GM18861 (cell line): Measurements from ENCODE around the gene SLC4A2.
A peak's percentile ranks its signal among the peaks of the same experiment; 100 is the strongest.
"Not testable (repeated sequence)": the region's sequence is repeated elsewhere in the genome, so short reads cannot be mapped to it uniquely, and the experiment has no call there.

Experiments used
- ATAC-seq: cut with Tn5 transposase; IDR thresholded peaks from one replicate; pipeline ENCODE4 v1.9.1; 2021; ENCODE audit not compliant: unreplicated experiment

The SLC4A2 gene, protein sequence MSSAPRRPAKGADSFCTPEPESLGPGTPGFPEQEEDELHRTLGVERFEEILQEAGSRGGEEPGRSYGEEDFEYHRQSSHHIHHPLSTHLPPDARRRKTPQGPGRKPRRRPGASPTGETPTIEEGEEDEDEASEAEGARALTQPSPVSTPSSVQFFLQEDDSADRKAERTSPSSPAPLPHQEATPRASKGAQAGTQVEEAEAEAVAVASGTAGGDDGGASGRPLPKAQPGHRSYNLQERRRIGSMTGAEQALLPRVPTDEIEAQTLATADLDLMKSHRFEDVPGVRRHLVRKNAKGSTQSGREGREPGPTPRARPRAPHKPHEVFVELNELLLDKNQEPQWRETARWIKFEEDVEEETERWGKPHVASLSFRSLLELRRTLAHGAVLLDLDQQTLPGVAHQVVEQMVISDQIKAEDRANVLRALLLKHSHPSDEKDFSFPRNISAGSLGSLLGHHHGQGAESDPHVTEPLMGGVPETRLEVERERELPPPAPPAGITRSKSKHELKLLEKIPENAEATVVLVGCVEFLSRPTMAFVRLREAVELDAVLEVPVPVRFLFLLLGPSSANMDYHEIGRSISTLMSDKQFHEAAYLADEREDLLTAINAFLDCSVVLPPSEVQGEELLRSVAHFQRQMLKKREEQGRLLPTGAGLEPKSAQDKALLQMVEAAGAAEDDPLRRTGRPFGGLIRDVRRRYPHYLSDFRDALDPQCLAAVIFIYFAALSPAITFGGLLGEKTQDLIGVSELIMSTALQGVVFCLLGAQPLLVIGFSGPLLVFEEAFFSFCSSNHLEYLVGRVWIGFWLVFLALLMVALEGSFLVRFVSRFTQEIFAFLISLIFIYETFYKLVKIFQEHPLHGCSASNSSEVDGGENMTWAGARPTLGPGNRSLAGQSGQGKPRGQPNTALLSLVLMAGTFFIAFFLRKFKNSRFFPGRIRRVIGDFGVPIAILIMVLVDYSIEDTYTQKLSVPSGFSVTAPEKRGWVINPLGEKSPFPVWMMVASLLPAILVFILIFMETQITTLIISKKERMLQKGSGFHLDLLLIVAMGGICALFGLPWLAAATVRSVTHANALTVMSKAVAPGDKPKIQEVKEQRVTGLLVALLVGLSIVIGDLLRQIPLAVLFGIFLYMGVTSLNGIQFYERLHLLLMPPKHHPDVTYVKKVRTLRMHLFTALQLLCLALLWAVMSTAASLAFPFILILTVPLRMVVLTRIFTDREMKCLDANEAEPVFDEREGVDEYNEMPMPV

DNA sequence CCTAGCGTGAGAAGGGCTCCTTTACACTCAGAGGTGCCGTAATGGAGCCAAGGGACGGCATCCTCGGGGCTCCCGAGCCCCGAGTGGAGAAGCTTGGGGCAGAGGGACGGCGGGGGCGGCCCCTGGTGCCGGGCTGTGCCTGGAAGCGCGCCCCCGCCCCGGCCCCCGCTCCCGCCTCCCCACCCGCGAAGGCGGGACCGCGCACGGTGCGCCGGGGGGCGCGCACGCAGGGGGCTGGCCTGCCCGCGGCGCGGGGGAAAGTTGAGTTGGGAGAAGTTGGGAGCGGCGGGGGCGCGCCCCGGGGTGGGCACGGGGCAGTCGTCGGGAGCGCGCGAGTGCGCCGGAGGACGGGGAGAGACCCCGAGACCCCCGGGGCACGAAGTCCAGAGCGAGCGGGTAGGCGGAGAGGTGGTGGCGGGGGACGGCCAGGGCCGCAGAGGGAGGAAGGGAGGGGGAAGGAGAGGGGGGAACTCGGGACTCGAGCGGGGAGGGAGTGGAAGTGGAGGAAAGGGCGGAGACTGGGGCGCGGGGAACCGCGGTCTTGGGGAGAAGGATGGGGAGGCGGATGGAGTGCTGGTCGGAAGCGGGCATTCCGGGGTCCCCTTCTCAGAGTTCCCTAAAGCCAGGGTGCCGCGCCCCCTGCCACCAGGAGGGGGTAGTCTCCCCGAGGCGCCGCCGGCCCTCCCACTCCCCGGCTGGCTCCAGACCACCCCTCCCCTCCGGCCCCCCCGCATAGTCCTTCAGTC, at the start of gene SLC4A2:
SLC4A2 (plus strand) TSS at position 223 of the 746 bp plus-strand sequence. CDS start 2,399 bp downstream, outside the sequence.
- peak; percentile 22 for ATAC-seq

DNA sequence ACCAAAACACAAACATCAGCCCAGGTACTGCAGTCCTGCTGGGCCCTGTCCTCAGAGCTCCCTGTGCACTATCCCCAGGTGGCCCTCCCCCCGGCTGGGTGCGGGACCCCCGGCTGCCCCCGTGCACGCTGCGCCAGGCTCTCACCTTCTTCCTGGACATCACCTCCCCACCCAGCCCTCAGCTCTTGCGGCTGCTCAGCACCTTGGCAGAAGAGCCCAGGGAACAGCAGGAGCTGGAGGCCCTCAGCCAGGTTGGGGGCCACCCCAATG, 49.4 kb upstream of the SLC4A2 start:
- no peak for ATAC-seq

DNA sequence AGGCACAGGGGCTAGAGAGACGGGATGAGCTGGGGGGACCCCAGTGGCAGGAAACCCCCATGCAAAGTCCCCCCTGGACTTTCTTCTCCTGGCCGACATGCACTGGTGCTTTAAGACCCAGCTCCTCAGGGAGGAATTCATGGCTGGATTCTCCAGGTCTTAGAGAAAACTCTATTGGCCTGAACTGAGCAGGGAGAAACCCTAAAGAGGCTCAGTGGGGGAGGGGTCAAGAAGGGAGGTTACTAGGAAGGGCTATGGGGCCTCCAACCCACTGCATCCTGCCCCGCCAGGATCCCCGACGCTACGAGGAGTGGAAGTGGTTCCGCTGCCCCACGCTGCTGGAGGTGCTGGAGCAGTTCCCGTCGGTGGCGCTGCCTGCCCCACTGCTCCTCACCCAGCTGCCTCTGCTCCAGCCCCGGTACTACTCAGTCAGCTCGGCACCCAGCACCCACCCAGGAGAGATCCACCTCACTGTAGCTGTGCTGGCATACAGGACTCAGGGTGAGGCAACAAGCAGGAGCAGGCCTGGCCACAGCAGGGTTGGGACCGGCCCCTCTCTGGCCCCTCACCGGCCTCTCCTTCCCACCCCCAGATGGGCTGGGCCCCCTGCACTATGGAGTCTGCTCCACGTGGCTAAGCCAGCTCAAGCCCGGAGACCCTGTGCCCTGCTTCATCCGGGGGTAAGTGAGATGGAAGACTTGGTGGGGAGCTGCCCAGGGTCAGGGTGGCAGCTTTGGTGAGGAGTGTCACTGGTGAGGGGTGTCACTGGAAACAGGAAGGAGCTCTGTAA, 48.9 kb upstream of the SLC4A2 start:
- no peak for ATAC-seq

DNA sequence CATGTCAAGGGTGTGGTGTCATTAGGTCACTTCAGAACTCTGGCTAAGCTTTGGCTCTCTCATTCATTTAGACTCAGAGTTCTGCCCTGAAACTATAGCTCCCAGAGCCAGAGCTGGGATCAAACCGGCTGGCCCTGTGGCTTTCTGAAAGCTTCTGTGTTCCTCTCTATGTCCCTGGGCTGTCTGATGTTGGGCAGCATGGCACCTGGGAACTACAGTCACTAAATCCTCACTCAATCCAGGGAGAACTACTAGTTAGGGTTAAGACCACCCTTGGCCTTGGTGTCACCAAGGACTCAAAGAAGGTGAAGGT, 48.3 kb upstream of the SLC4A2 start:
- ATAC-seq = no peak

DNA sequence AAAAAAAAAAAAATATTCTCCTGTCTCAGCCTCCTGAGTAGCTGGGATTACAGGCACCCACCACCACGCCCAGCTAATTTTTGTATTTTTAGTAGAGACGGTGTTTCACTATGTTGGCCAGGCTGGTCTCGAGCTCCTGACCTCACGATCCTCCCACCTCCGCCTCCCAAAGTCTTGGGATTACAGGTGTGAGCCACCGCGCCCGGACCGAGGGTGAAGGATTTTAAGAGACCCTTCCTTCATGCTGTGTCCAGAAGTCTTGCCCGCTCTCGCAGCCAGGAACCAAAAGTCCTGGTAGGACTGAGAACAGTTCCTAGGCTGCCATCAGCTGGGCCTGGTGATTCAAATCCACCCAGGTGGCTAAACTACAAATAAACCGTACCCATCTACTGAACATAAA, 47.8 kb upstream of the SLC4A2 start:
- ATAC-seq = not testable (repeated sequence)

DNA sequence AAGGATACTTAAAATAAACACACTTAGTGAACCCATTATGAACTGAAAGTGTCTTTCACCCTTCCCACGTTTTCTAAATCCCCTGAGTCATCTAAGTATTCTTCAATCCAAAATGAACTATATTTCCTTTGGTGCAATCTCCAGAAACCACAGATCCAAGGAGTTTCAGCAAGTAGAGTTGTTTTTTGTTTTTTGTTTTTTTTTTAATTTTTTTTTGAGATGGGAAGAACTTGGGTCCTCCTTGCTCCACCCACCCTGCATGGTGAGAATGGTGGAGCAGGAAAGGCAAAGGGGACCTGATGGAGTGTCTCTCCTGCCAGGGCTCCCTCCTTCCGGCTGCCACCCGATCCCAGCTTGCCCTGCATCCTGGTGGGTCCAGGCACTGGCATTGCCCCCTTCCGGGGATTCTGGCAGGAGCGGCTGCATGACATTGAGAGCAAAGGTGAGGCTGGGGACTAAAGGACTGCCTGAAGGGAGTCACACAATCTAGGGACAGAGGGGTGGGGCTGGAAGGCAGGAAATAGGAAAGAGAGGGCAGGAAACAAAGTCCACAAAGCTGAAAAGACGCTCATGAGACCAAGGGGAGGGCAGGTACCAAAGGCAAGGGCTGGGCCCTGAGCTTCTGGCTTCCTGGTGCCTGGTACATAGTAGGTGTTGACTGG, 47.2 kb upstream of the SLC4A2 start:
- ATAC-seq = no peak

DNA sequence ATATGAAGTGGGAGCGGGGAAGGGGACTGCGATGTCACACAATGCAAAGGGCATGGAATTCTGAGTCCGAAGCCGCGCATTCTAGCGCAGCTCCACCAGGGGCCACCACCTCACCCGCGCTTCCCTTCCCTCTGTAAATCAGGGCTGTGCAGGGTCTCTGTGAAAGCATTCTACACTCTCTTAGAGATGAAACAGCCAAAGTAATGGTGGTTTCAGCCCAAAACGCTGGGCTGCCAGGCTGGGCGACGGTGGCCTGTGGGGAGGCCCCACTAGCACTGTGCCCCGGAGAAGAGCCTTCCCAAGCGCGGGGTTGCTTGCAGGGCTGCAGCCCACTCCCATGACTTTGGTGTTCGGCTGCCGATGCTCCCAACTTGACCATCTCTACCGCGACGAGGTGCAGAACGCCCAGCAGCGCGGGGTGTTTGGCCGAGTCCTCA, 46.5 kb upstream of the SLC4A2 start:
- ATAC-seq = no peak

DNA sequence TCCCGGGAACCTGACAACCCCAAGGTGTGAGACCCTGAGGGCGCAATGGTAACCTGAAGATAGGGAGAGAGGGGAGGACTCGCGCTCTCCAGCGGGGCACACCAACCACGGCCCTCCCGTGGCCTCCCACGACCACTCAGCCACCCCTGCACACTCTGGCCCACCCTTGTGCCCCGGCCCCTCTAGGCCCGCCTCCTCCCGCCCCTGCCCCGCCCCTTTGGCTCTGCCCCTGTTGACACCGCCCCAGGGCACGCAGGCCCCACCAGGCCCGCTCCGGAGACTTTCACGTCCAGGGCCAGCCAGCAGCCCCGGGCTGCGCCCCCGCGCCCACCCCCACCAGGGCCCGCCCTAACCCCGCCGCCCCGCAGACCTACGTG, 46.0 kb upstream of the SLC4A2 start:
- ATAC-seq = no peak

DNA sequence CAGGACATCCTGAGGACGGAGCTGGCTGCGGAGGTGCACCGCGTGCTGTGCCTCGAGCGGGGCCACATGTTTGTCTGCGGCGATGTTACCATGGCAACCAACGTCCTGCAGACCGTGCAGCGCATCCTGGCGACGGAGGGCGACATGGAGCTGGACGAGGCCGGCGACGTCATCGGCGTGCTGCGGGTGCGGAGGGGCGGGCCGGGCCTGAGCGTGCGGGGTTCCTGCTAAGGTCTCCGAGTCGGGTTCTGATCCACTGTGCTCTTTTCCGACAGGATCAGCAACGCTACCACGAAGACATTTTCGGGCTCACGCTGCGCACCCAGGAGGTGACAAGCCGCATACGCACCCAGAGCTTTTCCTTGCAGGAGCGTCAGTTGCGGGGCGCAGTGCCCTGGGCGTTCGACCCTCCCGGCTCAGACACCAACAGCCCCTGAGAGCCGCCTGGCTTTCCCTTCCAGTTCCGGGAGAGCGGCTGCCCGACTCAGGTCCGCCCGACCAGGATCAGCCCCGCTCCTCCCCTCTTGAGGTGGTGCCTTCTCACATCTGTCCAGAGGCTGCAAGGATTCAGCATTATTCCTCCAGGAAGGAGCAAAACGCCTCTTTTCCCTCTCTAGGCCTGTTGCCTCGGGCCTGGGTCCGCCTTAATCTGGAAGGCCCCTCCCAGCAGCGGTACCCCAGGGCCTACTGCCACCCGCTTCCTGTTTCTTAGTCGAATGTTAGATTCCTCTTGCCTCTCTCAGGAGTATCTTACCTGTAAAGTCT, 45.5 kb upstream of the SLC4A2 start:
- ATAC-seq = no peak

DNA sequence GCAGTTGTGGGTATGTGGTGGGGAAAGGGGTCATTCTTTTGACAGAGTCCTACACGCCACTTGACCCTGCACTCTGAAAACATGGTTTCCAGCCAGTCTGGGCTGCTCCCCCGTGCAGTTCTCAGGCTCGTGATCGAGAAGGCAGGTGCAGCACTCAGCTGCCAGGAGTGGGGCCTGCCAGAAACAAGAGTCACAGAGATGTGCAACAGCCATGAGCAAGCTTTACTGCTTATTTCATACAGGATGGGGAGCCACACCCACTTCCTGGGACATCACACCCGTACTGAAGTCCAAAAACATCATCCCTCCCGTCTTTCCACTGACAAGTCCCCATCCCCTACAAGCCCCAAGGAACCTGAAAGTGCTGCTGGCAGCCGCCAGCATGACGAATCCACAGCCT, 44.4 kb upstream of the SLC4A2 start:
- no peak for ATAC-seq

DNA sequence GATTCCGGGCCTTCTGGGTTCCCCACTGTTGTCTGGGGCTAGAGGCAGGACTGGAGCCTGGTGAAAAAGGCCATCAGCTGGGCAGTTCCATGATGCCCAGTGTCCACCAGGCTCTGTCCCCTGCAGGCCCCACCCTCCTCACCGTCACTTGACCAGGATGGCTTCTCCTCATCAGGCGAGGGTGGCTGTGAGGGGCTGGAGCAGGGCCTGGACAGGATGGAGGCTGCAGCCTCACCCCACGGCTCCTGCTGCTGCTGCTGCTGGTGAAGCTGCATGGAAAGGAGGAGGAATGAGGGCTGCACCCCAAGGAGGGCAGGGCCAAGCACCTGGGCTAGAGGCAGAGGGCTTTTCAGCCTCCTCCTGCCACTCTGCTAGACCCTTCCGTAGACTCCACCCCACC, 43.4 kb upstream of the SLC4A2 start:
- no peak for ATAC-seq

DNA sequence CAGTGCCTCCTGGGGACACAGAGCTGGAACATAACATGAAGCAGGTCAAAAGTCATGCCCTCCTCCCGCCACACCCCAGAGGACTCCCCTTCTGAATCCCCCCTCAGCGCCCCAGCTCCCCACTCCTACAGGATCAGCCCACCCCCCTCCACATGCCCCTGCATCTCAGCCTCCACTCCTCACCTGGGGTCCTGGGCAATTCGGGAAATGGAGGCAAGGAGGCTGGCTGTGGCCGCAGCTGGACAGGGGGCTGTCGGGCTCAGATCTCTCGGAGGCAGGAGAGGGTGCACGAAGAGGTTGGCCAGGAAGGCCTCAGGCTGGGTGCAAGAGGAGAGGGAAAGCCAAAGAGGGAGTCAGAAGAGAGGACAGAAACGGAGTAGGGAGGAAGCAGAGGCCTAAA, 42.9 kb upstream of the SLC4A2 start:
- no peak for ATAC-seq

DNA sequence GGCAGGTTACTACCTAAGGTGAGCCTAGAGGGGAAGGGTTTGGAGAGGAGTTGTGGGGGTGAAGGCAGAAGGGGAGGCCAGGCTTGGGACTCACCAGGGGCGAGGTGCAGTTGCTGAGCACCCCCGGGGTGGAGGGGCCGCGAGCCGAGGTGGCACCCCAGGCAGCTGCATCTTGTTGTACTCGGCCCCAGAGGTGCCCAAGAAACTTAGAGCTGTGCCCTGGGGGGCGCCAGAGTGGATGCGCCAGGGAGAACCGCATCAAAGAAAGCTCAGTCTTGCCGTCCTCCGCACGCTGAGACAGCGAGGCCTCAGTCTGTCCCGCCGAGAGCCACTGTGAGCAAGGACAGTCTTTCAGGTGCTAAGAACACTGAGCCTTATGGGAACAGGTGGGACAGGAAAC, 42.4 kb upstream of the SLC4A2 start:
- no peak for ATAC-seq

DNA sequence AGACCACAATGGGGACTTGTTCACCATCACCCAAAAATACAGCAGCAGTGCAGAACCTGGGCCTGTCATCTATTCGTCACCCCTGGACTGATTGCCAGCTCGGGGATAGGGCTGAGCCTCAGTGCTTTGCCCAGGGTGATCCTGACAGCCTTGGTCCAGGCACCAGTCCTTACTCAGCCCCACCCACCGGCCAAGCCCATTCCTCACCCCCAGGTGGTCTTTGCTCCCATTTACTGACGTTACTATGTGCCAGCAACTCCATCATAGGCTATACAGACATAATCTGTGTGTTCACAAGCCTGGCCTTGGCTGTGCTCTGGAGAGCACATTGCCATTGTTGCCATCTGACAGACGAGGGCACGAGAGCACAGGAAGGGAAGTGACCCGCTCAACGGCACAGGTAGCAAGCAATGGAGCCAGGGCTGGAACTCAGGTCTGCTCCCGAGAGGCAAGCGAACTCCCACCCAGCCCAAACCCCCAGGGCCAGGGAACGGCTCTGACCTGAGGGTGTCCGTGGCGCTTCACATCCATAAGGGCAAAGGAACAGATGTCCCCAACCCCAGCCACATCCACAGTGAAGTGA, 41.9 kb upstream of the SLC4A2 start:
- no peak for ATAC-seq

DNA sequence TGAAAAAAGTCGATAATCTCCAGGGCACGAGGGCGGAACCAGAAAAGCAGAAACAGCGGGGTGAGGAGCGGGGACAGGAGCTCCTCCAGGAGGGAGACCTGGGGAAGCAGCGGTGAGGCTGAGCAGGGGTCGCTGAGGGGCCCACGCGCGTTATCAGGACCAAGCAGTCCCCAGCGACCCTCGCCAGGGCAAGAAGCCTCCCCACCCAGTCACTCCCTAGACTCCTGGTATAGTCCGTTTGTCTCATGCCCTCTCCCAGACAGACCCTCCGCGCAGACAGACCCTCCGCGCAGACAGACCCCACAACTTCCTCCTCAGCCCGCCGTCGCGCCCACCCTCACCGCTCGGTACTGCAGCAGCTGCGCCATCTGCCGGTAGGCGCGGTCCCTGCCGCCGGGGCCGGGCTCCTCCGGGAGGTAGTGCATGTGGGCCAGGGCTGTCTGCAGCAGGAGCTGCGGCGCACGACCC, 41.4 kb upstream of the SLC4A2 start:
- ATAC-seq = peak; percentile 59

DNA sequence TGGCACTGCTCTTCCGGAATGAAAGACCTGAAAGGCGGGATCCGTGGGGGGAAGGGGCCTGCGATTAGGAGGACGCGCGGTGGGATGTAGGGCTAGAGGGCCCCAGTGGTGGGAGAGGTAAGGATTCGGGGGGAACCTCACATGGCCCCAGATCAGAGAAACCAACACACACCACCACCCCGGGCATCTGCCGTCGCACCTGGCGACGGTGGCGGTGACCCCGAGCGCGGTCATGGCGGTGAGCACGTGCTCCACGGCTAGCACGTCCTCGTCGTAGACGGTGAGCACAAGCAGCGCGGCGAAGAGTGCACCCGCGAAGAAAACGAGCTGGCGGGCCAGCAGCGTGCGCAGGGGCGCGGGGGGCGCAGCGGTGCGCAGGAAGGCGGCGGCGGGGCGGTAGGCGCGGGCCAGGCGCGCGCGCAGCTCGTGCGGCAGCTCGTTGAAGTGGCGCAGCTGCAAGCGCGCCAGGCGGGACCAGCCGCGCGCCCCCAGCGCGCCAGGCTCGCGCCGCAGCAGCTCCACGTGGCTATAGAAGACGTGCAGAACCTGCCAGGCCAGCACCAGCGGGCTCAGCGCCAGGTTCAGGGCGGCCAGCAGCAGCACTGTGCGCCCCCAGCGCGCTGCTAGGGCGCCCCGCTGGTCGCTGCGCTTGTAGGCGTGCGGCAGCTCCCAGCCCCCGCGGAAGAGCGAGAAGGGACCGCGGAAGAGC, 40.8 kb upstream of the SLC4A2 start:
- ATAC-seq = no peak

DNA sequence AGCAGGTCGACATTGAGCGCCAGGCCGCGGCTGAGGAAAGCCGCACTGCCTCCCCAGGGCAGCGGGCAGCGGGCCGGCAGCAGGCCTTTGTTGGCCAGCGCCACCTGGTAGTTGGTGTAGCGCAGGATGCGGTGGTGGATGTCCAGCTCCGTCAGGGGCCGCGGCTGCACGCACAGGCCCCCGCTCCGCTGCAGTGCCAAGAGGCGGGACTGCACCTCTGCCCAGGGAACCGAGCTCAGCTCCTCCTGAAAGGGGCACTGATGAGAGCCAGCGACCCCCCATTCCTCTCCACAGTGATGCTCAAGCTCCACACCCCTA, 40.3 kb upstream of the SLC4A2 start:
- no peak for ATAC-seq

DNA sequence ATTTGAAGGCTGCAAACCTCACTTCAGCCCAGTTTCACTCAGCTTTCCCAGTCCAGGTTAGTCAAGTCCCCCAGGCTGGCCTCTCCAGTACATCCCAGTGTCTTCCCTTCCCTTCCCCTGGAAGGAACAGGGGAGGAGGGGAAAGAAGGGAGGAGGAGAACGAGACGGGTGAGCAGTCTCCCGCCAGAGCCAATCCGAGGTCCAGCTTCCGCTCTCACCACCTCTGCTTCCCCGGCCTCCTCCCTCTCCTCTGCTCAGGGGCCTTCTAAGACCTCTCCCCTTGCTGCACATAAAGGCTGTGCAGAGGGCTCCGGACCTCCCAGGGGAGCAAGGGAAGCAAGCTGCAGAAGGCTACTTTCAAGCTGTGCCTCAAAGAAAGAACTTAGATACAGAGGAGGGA, 39.2 kb upstream of the SLC4A2 start:
- no peak for ATAC-seq
